ENCODE data around the gene PRXL2B. TPM values are rescaled to one million over a fixed set of nuclear protein-coding genes. Genes with fewer than 3 reads are reported as not detected.

Gene PRXL2B
- total RNA-seq, 1 experiment from 2014 or later = 40.7 TPM

- Histone ChIP-seq H2BK120ac (ENCODE audit: low read depth, low read length, poor library complexity, severe bottlenecking) (no peak overlapping the region), H3K23ac (ENCODE audit: insufficient read length, low read depth, low read length) (no peak overlapping the region), H3T11ph (ENCODE audit: low read length) (no peak overlapping the region), H2BK12ac (ENCODE audit: insufficient read length, low read depth, low read length) (no peak overlapping the region), H3K27ac (ENCODE audit: insufficient read length, low read depth, low read length) (no peak overlapping the region), H3K9ac (ENCODE audit: extremely low read depth, insufficient read length, low read length) (no peak overlapping the region), H3K4me2 (ENCODE audit: insufficient read depth, insufficient read length, low read length) (no peak overlapping the region), H2BK15ac (ENCODE audit: low read depth, low read length) (no peak overlapping the region), H3K9me3 (ENCODE audit: control insufficient read depth, low read depth, low read length) (no peaks in the 10 kb centered on the region), H2BK20ac (ENCODE audit: low read depth, low read length, poor library complexity, severe bottlenecking) (no peak overlapping the region), H4K5ac (ENCODE audit: insufficient read length, low read depth, low read length) (no peak overlapping the region), H3K23me2 (ENCODE audit: insufficient read length, low read depth, low read length, poor library complexity, severe bottlenecking) (peaks cover 4% of the 10 kb centered on the region), H2BK5ac (ENCODE audit: insufficient read length, low read length) (no peak overlapping the region), H3K27me3 (ENCODE audit: insufficient read depth, low read length) (no peaks in the 10 kb centered on the region), H4K8ac (replicated peaks; ENCODE audit: insufficient read length, low read depth, low read length) (no peak overlapping the region), H3K79me1 (ENCODE audit: insufficient read depth, low read depth, low read length, poor library complexity, severe bottlenecking) (no peaks in the 10 kb centered on the region), H2AK5ac (ENCODE audit: insufficient read length, low read length) (no peak overlapping the region), H2AFZ (ENCODE audit: low read length) (no peak overlapping the region), H3K56ac (ENCODE audit: insufficient read length, low read depth, low read length) (no peak overlapping the region), H4K20me1 (ENCODE audit: control insufficient read depth, insufficient read depth, insufficient read length) (no peaks in the 10 kb centered on the region), H3K14ac (ENCODE audit: insufficient read depth, low read length) (no peak overlapping the region), H3K4me1 (ENCODE audit: insufficient read depth, low read length) (no peaks in the 10 kb centered on the region), H4K91ac (ENCODE audit: insufficient read length, low read depth, low read length) (no peak overlapping the region), H3K4ac (ENCODE audit: low read depth, low read length) (no peak overlapping the region), H3K79me2 (ENCODE audit: insufficient read depth, low read length) (no peaks in the 10 kb centered on the region), H3K18ac (ENCODE audit: insufficient read length, low read depth, low read length) (no peak overlapping the region)
- no peak for DNase-seq
- no CpG with 5 or more reads among the region's 5 CpGs for WGBS (ENCODE audit: extremely low coverage, insufficient read length, low lambda C conversion rate)
- Mint-ChIP-seq H3K36me3 (ENCODE audit: insufficient read depth in 1 of 3, low read depth in 3 of 3) (peaks cover 8 to 24% (median 13%) of the 10 kb centered on the region in 3 experiments), H3K9me3 (peaks cover 4 to 11% of the 10 kb centered on the region in 2 experiments; a peak in 3 of 5 replicates), H3K4me1 (peaks cover 0 to 3% of the 10 kb centered on the region in 2 experiments; a peak in 1 of 4 replicates), H3K27me3 (ENCODE audit: low read depth) (peaks cover 2% of the 10 kb centered on the region; the same call in 1 of the 2 replicates), H3K27ac (no peak overlapping the region), H3K4me3 (peak overlapping the region in 1 of 2 experiments; percentile 3; a peak in 1 of 5 replicates)
- TF ChIP-seq CTCF (conservative IDR thresholded peaks at IDR 0.05) = no peak
These were observed 4.6 kb downstream of the PRXL2B start for GRCh38 chr1:2591233-2591580.
